ENCODE data around the gene PLCD3.

PLCD3 gene

GRCh38 chr17:45115015-45115625, 17.2 kb downstream of the PLCD3 start:
- no peak for DNase-seq (ENCODE audit: extremely low read depth, low read depth)

GRCh38 chr17:45114117-45114932, 18.0 kb downstream of the PLCD3 start:
- no peak for TF ChIP-seq CTCF (IDR thresholded peaks at IDR 0.05; ENCODE audit: low read depth, low read length)
- no peak for DNase-seq (ENCODE audit: extremely low read depth, low read depth)

More at GRCh38 chr17:45115015-45115625, 17.2 kb downstream of the PLCD3 start:
- no peak for TF ChIP-seq CTCF (IDR thresholded peaks at IDR 0.05; ENCODE audit: low read depth, low read length)

- DNase-seq (ENCODE audit: extremely low read depth, low read depth): no peak
- TF ChIP-seq CTCF (IDR thresholded peaks at IDR 0.05; ENCODE audit: low read depth, low read length): no peak
Observed at GRCh38 chr17:45113424-45113754, 18.9 kb downstream of the PLCD3 start.

- DNase-seq (ENCODE audit: extremely low read depth, low read depth): no peak
- no peak for TF ChIP-seq CTCF (IDR thresholded peaks at IDR 0.05; ENCODE audit: low read depth, low read length)
Observed at GRCh38 chr17:45112559-45113423, 19.5 kb downstream of the PLCD3 start.

GRCh38 chr17:45111850-45112249, 20.5 kb downstream of the PLCD3 start:
- DNase-seq (ENCODE audit: extremely low read depth, low read depth): no peak
- no peak for TF ChIP-seq CTCF (IDR thresholded peaks at IDR 0.05; ENCODE audit: low read depth, low read length)

DNA sequence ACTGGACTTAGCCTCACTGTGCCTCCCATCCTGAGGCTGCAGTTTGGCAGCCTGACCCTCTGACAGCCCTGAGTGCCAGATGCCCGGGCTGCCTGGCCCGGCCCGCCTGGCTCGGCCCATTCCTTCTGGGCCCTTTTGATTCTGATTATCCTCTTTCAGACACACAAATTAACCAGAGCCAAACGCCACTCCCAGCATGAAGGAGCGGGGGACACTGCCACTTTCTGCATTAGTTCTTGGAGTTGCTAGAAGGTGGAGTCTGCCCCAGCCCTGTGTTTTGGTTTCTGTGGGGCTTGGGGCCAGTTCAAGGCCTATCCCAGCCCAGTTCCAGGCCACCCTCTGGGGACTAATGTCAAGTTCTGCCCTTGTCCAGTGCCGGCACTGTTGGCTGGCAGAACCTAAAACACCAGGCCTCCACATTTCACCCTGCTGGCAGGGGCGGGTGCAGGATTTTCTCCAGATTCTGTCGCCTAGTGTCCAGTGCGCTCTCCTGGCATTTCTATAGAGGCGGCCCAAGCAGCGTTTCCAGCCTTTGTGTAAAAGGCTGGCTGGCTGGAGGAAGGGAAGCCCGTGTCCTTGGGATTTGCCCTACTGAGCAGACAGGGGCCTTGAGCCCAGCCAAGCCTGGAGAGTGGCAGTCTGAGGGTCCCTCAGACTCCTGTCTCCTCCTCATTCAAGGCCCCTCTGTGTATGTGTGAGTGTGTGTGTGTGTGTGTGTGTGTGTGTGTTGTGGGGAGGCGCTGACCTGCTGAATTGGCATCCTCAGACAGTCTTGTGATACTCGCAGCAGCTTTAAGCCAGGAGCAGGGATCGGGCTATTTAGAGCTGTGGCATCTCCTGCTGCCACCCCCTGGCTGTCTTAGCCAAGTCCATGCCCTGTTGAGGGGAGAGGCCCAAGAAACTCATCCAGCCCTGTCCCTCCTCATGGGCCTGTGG, 21.4 kb downstream of the PLCD3 start:
- TF ChIP-seq CTCF (IDR thresholded peaks at IDR 0.05; ENCODE audit: low read depth, low read length): no peak; the same call in 1 of the 2 replicates
- DNase-seq (ENCODE audit: extremely low read depth, low read depth): no peak

All from AG09319 (cell line).